NCI-H82 (cell line): ENCODE results near the gene DRICH1.
"Not testable (repeated sequence)": the region's sequence is repeated elsewhere in the genome, so short reads cannot be mapped to it uniquely, and the experiment has no call there.

Source experiments
- DNase-seq: peaks from one replicate; lab custom pipeline; 2025; lab: John Stamatoyannopoulos, UW

The DRICH1 gene

GRCh38 chr22:23632178-23632577, at the start of gene DRICH1:
DRICH1 (minus strand) TSS chr22:23632321; CDS start chr22:23632023, 298 bp downstream.
- DNase-seq, result no peak

DNA sequence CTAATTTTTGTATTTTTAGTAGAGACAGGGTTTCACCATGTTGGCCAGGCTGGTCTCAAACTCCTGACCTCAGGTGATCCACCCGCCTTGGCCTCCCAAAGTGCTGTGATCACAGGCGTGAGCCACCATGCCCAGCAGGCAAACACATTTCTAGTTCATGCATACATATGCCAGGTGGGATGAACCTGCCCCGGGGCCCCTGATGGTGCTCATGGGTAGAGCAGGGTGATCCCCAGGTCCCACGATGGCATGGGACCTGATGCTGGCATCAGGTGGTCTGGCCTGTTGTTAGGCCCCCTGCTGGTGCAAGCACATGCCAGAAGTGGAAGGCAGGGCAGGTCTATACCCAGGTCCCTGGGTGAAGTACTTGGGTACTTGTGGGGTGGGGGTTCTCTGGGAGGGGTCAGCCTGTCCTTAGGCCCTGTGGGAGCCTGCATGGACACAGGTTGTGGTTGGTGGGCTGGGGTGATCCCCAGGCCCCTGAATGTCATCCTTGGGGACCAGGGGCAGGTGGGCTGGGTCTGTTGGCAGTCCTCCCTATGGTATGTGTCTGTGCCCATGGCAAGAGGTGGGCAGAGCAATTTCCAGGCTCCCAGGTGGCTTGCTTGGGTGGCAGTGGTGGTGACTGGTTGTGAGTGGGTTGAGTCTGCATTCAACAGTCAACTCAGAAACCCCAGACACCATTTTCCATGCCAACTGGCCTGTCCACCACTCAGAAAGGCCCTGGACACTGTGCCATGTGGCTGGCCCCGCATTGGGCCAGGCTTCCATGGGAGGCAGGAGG, 49.1 kb upstream of the DRICH1 start:
- no peak for DNase-seq

GRCh38 chr22:23678133-23678532, 46.0 kb upstream of the DRICH1 start:
- peak; percentile 61 for DNase-seq

DNA sequence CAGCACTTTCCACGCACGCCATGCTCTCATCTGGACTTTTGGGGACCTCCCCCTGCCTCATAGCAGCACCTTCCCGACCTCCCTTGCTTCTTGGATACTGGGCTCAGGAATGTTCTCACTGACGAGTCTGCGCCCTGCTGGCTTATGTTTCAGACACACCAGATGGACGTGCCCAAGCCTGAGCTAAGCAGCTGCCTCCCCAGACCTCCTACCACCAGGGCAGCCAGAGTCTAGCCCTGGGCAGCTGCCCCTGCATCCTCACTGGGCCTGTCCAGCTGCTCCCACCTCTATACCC, 45.5 kb upstream of the DRICH1 start:
- peak; percentile 64 for DNase-seq

GRCh38 chr22:23676841-23677700, 45.0 kb upstream of the DRICH1 start:
- DNase-seq, result not testable (repeated sequence)

DNA sequence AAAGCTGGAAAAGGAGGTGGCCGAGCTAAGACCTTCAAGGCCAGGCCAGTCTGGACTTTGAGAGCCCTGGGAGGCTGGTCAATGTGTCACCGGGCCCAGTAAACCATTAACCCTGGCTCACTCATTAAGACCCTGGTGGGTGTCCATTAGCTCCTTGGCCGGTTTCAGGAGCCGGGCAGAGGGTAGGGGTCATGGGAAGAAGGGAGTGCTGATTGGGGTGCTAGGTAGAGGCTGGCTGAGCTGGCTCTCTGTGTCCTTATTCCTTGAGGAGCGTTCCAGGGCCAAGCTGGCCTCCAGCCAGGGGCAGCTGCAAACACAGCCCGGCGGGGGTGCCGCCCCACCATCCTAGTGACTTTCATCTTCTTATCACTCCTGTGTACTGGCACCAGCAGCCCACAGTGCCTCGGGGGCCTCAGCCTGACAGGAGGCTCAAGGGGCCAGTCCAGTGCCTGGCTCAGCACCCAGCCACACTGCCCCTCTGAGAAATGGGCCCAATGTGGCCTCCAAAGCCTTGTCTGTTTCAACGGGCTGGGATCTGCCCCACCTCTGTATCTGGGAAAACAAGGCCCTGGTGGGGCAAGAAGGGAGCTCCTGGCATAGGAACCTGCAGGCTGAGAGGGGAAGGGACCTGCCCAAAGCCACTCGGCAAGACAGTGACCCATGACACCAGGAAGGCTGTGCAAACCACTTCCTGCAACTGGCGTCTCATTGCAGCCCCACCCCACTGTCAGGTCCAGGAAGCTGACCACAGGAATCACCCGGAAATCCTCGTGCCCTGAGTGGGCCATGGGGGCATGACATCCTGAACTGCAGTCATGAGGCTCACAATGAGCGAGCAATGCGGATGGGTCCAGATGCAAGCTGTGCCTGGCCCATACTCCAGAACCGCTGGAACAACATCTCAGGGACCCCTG, 43.6 kb upstream of the DRICH1 start:
- no peak for DNase-seq

- not testable (repeated sequence) for DNase-seq
Observed at GRCh38 chr22:23674886-23675501, 42.9 kb upstream of the DRICH1 start.

DNA sequence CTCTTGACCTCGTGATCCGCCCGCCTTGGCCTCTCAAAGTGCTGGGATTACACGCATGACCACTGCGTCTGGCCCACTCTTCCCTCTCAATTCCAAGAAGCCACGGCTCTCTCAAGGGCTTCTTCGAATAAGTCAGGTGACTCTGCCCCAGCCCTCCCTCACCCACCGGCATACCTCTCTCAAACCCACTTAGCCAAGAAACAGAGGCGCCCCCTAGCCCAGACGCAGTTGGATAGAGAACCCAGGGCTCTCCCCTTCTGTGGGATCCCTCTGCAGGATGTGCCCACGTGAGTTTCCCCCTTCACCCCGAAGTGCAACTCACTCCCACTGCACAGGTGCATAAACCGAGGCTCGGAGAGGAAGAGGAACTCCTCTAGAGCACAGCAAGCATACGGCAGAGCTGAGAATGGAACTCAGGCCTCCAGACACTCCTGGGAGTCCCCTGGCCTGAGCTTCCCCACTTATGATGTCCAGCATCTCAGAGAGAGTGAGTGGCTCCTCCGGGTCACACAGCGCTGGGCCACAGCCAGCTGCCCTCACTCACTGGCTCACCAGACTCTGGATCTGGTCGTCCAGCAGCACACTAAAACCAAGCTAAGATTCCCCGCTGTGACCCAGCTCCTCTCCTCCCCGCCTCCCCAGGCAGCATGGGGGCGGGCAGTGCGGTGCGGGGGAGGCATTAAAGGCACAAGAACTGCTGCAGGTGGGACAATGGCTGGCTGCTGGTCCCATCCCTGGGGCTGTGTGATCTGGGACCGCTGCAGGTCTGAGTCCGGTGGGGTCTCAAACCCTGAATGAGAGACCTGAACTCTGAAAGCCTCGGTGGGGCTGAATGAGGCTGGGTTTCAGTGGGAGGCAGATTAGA, 41.9 kb upstream of the DRICH1 start:
- no peak for DNase-seq

GRCh38 chr22:23673050-23673620, 41.0 kb upstream of the DRICH1 start:
- no peak for DNase-seq

DNA sequence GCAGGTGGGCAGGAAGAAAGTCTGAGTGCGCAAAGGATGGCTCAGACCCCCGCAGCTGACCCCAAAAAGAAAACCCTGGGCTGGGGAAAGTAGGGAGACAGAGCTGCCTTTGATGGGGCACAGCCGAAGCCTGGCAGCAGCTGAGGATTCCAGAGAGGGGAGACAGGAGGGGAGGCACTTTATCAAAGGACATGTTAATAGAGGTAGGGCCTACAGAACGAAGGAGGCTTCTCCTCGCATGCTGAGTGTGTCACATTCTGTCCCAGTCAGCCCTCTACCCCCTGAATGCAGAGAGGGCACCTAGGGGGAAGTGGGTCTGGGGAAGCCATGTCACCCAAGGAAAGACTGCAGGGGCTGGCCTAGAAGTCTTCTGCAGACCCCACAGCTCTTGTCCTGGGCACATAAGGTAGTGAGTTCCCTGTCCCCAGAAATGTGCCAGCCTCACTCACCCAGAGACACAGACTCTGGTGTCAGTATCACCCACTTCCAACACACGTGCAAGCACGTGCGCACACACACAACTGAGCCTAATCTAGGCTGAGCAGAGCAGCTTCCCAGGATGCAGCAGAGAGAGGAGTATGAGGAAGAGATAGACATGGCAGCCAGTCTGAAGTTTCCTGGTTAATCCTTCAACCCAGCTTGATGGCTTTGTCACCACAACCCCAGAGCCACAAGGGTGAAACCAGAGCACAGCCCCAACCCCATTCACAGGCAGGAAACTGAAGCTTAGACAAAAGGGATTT, 40.4 kb upstream of the DRICH1 start:
- peak; percentile 35 for DNase-seq

GRCh38 chr22:23671387-23671786, 39.3 kb upstream of the DRICH1 start:
- not testable (repeated sequence) for DNase-seq

DNA sequence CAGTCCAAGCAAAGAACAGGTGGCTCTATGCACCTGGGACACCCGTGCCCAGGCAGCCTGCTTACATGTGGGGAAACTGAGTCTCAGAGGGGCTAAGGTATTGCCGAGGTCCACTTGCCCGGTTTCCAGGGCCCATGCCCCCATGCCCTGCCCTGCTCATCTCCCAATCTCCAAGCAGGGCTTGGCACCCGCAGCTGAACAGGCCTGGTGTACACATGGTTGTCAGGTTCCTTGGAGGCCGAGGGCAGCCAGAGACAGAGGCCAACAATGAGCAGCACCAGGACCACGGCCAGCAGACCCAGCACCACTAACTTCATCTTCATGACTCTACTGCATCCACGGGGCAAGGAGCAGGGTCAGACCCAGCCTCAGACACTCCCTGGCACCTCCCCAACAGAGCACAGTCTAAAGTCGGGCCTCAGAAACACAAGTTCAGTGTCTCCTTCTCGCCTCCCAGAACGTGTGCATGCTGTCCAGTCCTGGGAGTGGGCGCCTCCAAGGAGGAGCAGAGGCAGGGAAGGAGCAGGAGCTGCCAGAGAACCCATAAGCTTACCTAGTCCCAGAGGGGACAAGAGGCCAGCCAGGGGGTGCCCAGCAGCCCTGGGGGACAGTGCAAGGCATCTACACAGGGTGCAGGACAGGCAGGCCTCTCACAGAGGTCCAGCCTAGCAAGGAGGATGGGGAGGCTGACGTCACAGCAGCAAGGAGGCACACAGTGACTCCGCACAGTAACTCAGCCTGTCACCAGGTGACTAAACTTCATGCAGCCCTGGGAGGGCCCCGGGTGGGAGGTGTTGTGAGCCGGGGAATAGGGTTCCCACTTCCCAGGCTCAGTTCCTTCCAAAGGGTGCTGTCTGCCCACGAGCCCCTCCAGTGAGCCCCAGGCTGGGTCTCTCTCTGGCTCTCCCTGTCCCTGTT, 38.5 kb upstream of the DRICH1 start:
- no peak for DNase-seq

GRCh38 chr22:23660381-23660780, 28.3 kb upstream of the DRICH1 start:
- not testable (repeated sequence) for DNase-seq

DNA sequence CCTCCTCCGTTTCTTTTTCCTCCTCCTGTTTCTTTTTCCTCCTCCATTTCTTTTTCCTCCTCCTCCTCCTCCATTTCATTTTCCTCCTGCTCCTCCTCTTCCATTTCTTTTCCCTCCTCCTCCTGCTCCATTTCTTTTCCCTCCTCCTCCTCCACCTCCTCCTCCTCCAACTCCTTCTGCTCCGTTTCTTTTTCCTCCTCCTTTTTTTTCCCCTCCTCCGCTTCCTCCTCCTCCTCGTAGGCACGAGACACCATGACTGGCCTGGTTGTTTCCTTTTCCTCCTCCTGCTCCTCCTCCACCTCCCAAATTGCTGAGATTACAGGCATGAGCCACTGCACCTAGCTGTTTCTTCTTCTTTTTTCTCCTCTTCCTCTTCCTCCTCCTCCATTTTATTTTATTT, 25.6 kb upstream of the DRICH1 start:
- no peak for DNase-seq

- no peak for DNase-seq
Observed at GRCh38 chr22:23655891-23656475, 23.9 kb upstream of the DRICH1 start.

- no peak for DNase-seq
Observed at GRCh38 chr22:23652711-23653110, 20.6 kb upstream of the DRICH1 start.

DNA sequence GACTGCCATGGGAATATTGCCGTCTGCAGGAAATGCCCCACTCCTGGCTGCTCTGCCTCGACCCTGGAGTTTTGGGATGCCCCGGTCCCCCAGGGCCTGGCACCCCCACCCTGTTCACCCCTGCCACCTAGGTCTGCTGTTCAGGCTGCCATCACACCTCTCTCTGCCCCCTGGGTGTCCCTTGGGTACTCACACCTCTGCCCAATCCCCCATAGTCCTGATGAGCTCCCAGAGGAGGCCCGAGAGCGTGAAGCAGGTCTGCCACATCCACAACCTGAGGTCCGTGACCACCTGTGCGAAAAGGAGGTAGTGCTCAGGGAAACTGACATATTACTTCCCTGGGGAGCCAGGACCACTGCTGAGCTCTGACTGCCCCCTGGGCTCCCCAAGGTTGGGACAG, 20.2 kb upstream of the DRICH1 start:
- no peak for DNase-seq

- DNase-seq, result no peak
Observed at GRCh38 chr22:23651676-23652075, 19.6 kb upstream of the DRICH1 start.
